ENCODE results near the gene RYR1. TPM values are rescaled to one million over a fixed set of nuclear protein-coding genes. Genes with fewer than 3 reads are reported as not detected.

The RYR1 gene
- total and polyA plus RNA-seq, 2 of the 8 experiments (the other 6 are each of a cell fraction or from before 2014, with no cell fraction given), result 5.8 to 11.8 TPM

- Histone ChIP-seq H3K18ac (ENCODE audit: extremely low read depth, low read length) (no peak overlapping the region), H3K23ac (ENCODE audit: insufficient read length) (no peak overlapping the region), H4K5ac (ENCODE audit: insufficient read length, low read depth, low read length) (no peak overlapping the region), H2AK5ac (ENCODE audit: low read depth, low read length) (no peak overlapping the region), H3K23me2 (ENCODE audit: low read depth, low read length) (no peaks in the 10 kb centered on the region; the same call in 1 of the 2 replicates), H3K27me3 (replicated peaks in 1 of 4; ENCODE audit: control insufficient read depth in 3 of 4, extremely low read depth in 1 of 4, insufficient read depth in 3 of 4, low read length in 3 of 4) (no peaks in the 10 kb centered on the region; a peak in 1 of 7 replicates), H3K9ac (replicated peaks in 1 of 4; ENCODE audit: extremely low read depth in 1 of 4, low read depth in 3 of 4, low read length in 3 of 4) (no peak overlapping the region), H4K8ac (ENCODE audit: extremely low read depth, insufficient read depth, low read length) (no peak overlapping the region), H2BK5ac (ENCODE audit: low read depth, low read length) (no peak overlapping the region), H2BK12ac (ENCODE audit: low read depth, low read length) (no peak overlapping the region), H2AFZ (ENCODE audit: low read length) (no peak overlapping the region), H3K14ac (ENCODE audit: insufficient read length) (no peak overlapping the region), H3K79me1 (ENCODE audit: low read depth, low read length) (no peaks in the 10 kb centered on the region), H2BK120ac (replicated peaks; ENCODE audit: low read depth, low read length) (no peak overlapping the region), H3K4ac (replicated peaks; ENCODE audit: insufficient read length, low read depth, low read length) (no peak overlapping the region), H4K20me1 (replicated peaks in 1 of 2; ENCODE audit: control insufficient read depth in 1 of 2, insufficient read depth in 2 of 2, low read length in 2 of 2) (peaks cover 0 to 2% of the 10 kb centered on the region in 2 experiments), H3K4me1 (replicated peaks in 1 of 4; ENCODE audit: control insufficient read depth in 3 of 4, insufficient read depth in 4 of 4, low read length in 3 of 4) (no peaks in the 10 kb centered on the region), H3K27ac (ENCODE audit: low read depth, low read length) (no peak overlapping the region), H3K36me3 (ENCODE audit: control insufficient read depth in 2 of 4, insufficient read depth in 4 of 4, low read length in 3 of 4) (peaks cover 0 to 3% (median under 1%) of the 10 kb centered on the region in 4 experiments; a peak in 3 of 8 replicates), H3K4me3 (ENCODE audit: extremely low read depth in 1 of 4, insufficient read depth in 2 of 4, low read depth in 3 of 4, low read length in 4 of 4) (no peak overlapping the region), H3K4me2 (ENCODE audit: insufficient read depth in 1 of 2, low read depth in 2 of 2, low read length in 2 of 2) (no peak overlapping the region), H3K79me2 (ENCODE audit: control insufficient read depth in 1 of 2, insufficient read depth in 2 of 2, low read length in 2 of 2) (no peaks in the 10 kb centered on the region), H2BK20ac (ENCODE audit: low read length) (no peak overlapping the region), H2BK15ac (ENCODE audit: low read length) (no peak overlapping the region), H3K9me3 (ENCODE audit: insufficient read depth in 2 of 2, low read depth in 1 of 2, low read length in 1 of 2) (no peaks in the 10 kb centered on the region; a peak in 1 of 4 replicates), H4K91ac (replicated peaks; ENCODE audit: insufficient read length, low read length) (no peak overlapping the region), H3K56ac (replicated peaks; ENCODE audit: insufficient read length, low read depth, low read length) (no peak overlapping the region)
- CTCF ChIA-PET (ENCODE audit: partially characterized antibody), result interaction anchor here (0.7 kb wide), 1 partner anchor 9 kb away, joined by 6 read pairs; no protein-coding TSS in a partner anchor
- DNase-seq (ENCODE audit: low read depth in 1 of 2, low spot score in 2 of 2) (no peak), FAIRE-seq (no peak)
- POLR2A ChIA-PET (ENCODE audit: partially characterized antibody), result interaction anchor here (0.9 kb wide), 2 partner anchors 14 to 93 kb away, joined by 3 to 4 read pairs; no protein-coding TSS in a partner anchor
- WGBS, 2 experiments (ENCODE audit: extremely low coverage in 1 of 2, insufficient coverage in 1 of 2, insufficient read length in 1 of 2, insufficient replicate concordance in 2 of 2, low coverage in 1 of 2, low lambda C conversion rate in 2 of 2, missing lambda C conversion rate in 1 of 2), result 86% methylated on average over 13 of the region's 19 CpGs; no CpG with 5 or more reads in 1 of the 2 experiments
- no peak for TF ChIP-seq CBX5 (IDR thresholded peaks at IDR 0.05; ENCODE audit: low read depth, low read length)
- TF ChIP-seq PHF8 (conservative IDR thresholded peaks at IDR 0.05; ENCODE audit: low read depth, low read length), result no peak
- no peak for TF ChIP-seq BRCA1 (IDR thresholded peaks at IDR 0.05; ENCODE audit: low read depth, low read length)
- no peak for TF ChIP-seq FOSL1 (IDR thresholded peaks at IDR 0.05; ENCODE audit: insufficient read depth, low read depth, low read length)
- no peak for TF ChIP-seq SAP30 (IDR thresholded peaks at IDR 0.05; ENCODE audit: insufficient read depth, insufficient replicate concordance, low read length)
- TF ChIP-seq, protein P1, sequence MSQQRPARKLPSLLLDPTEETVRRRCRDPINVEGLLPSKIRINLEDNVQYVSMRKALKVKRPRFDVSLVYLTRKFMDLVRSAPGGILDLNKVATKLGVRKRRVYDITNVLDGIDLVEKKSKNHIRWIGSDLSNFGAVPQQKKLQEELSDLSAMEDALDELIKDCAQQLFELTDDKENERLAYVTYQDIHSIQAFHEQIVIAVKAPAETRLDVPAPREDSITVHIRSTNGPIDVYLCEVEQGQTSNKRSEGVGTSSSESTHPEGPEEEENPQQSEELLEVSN (IDR thresholded peaks at IDR 0.05), result no peak
- TF ChIP-seq BACH1 (IDR thresholded peaks at IDR 0.05; ENCODE audit: low read length), result no peak
- TF ChIP-seq ZNF274 (IDR thresholded peaks at IDR 0.05; ENCODE audit: borderline replicate concordance, extremely low read depth, low read length), result no peak
- TF ChIP-seq SRF (IDR thresholded peaks at IDR 0.05; ENCODE audit: low read depth, low read length), result no peak
- no peak for TF ChIP-seq EZH2 (IDR thresholded peaks at IDR 0.05; ENCODE audit: low read depth, low read length, severe bottlenecking)
- no peak for TF ChIP-seq SUZ12 (IDR thresholded peaks at IDR 0.05; ENCODE audit: low read length)
- TF ChIP-seq SIX5 (IDR thresholded peaks at IDR 0.05; ENCODE audit: low read depth, low read length), result no peak
- no peak for TF ChIP-seq CHD2 (IDR thresholded peaks at IDR 0.05; ENCODE audit: low read length)
These were observed 109.9 kb downstream of the RYR1 start for GRCh38 chr19:38543286-38543806.
